ENCODE results near the gene TMEM169.

DNA sequence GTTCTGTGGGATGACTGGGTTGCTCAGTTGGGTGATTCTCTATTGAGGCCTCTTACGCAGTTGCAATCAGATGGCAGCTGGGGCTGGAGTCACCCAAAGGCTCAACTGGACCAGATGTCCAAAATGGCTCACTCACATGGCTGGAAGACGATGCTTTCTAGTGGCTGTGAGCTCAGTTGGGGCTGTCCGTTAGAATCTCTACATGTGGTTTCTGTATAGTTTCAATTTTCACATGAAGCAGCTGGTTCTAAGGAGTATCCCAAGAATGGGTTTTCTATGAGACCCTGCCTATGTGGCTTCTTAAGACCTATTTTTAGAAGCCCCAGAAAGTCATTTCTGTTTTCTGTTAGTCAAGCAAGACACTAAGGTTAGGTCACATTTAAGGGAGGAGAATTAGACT, 31.9 kb downstream of the TMEM169 start:
- TF ChIP-seq, protein P1, sequence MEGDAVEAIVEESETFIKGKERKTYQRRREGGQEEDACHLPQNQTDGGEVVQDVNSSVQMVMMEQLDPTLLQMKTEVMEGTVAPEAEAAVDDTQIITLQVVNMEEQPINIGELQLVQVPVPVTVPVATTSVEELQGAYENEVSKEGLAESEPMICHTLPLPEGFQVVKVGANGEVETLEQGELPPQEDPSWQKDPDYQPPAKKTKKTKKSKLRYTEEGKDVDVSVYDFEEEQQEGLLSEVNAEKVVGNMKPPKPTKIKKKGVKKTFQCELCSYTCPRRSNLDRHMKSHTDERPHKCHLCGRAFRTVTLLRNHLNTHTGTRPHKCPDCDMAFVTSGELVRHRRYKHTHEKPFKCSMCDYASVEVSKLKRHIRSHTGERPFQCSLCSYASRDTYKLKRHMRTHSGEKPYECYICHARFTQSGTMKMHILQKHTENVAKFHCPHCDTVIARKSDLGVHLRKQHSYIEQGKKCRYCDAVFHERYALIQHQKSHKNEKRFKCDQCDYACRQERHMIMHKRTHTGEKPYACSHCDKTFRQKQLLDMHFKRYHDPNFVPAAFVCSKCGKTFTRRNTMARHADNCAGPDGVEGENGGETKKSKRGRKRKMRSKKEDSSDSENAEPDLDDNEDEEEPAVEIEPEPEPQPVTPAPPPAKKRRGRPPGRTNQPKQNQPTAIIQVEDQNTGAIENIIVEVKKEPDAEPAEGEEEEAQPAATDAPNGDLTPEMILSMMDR (IDR thresholded peaks at IDR 0.05): no peak
- TF ChIP-seq POLR2AphosphoS5 (IDR thresholded peaks at IDR 0.05): no peak
- TF ChIP-seq POLR2A (IDR thresholded peaks at IDR 0.05): no peak

Measured in transverse colon (tissue), 4 donors.